ENCODE measurements around the gene IRGQ.

The IRGQ gene

DNA sequence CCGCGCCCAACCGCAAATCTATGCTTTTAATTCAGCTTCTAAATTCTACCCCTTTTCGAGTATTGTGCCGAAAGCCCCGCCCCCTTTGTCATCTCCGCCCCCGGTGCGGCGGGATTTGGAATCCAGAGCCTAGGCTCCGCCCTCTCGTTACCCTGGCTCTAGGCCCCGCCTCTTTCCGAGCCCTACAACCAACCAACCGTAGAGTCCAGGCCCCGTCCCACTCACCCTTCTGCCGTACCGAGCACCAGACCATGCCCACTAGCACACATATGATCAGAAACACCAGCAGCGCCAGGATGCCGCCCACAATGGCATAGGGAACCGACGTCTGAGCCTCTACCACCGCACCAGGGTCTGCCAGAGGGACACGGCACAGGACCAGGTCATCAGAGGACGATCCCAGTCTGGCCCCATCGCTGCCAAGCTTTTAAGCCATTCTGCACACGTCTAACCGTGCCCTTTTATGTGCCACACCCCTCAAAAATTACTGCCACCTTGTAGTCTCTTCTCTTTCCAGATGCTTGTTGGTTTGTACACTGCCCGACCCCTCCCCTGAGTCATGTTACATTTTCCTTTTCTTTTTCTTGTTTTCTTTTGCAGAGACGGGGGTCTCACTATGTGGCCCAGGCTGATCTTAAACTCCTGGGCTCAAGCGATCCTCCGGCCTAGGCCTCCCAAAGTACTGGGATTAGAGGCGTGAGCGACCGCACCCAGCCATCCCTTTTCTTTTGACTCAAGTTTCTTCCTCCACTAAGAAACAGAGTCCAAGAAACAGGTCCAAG, 28.1 kb upstream of the IRGQ start:
- no peak overlapping the region for H3K27ac ChIP-seq
- no peak for TF ChIP-seq ZFX (IDR thresholded peaks at IDR 0.05)
- TF ChIP-seq, protein P1, sequence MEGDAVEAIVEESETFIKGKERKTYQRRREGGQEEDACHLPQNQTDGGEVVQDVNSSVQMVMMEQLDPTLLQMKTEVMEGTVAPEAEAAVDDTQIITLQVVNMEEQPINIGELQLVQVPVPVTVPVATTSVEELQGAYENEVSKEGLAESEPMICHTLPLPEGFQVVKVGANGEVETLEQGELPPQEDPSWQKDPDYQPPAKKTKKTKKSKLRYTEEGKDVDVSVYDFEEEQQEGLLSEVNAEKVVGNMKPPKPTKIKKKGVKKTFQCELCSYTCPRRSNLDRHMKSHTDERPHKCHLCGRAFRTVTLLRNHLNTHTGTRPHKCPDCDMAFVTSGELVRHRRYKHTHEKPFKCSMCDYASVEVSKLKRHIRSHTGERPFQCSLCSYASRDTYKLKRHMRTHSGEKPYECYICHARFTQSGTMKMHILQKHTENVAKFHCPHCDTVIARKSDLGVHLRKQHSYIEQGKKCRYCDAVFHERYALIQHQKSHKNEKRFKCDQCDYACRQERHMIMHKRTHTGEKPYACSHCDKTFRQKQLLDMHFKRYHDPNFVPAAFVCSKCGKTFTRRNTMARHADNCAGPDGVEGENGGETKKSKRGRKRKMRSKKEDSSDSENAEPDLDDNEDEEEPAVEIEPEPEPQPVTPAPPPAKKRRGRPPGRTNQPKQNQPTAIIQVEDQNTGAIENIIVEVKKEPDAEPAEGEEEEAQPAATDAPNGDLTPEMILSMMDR (conservative IDR thresholded peaks at IDR 0.05): no peak

DNA sequence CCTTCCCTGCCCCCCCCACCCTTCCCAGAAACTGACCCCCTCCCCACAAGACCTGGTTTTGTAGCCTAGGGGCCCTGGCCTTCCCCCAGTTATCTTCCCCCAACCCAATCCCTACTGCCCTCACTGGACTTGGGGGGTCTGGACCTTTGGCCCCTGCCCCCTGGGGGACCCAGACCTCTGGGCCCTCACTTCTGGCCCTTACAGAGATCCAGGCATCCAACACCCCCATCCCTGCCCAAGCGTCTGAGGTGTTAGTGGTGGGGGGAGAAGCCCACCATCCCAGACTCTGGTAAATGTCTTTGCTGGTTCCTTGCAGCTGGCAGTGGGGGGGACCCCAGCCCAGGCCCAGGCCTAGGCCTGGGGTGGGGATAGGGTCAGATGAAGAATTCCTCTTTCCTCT, 27.0 kb upstream of the IRGQ start:
- no peak for TF ChIP-seq ZFX (IDR thresholded peaks at IDR 0.05)
- TF ChIP-seq, protein P1 (conservative IDR thresholded peaks at IDR 0.05): no peak
- no peak overlapping the region for H3K27ac ChIP-seq

DNA sequence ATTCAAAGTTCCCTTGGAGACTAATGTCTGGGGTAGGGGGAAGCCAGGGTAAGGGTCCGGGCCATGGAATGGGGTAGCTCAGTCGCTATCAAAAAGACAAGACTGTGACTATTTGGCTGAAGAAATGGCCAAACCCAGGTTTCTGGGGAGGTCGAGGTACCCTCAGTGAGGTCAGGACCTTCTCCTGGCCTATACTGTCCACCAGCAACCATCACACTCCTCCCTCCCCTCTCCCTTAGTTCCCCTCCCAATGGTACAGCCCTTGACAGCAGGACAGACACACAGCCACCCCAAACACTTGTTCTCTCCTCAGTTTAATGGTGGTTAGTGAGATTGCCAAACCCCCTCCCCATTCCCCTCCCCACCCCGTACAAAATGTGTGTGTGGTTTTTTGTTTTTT, 26.1 kb upstream of the IRGQ start:
- no peak for TF ChIP-seq ZFX (IDR thresholded peaks at IDR 0.05)
- TF ChIP-seq, protein P1 (conservative IDR thresholded peaks at IDR 0.05): no peak
- H3K27ac ChIP-seq: no peak overlapping the region

DNA sequence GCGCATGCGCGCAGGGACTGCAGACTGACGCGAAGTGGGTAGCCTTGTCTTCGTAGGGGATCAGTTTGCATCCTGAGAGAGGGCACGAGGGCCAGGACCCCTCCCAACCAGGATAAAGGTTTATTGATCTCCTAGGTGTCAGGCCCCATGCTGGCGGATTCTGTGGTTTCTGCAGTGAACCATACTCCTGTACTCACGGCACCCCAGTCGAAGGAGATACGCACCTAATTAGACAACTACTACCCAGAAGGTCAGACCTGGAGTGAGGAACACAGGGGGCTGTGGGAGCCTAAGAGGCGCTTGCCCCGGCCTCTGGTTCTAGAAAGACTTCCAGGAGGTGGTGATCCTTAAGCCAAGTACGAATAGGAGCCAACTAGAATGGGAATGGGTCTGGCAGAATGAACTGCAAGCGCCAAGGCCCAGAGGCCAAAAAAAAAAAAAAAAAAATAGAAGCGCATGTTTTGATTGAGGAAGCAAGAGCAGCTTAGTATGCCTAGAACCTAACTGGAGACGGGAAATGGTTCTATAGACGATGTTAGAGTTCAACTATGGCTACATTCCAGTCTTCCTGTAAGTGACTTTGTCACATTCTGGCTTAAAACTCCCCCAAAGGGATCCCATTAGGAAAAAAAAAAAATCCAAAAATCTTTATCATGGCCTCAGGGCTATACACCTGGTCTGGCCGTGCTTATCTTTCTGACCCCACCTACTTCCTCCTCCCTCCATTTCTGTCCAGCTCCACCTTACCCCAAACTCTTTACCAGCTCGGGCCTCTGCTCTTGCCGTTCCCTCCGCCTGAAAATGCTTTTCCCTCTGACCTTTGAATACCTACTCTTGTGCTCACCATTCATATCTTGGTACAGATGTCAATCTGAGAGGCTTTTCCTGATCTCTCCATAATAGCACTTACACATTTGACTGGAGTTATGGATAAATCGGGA, 24.4 kb upstream of the IRGQ start:
- peak overlapping the region; percentile 97 for H3K27ac ChIP-seq
- no peak for TF ChIP-seq ZFX (IDR thresholded peaks at IDR 0.05)

DNA sequence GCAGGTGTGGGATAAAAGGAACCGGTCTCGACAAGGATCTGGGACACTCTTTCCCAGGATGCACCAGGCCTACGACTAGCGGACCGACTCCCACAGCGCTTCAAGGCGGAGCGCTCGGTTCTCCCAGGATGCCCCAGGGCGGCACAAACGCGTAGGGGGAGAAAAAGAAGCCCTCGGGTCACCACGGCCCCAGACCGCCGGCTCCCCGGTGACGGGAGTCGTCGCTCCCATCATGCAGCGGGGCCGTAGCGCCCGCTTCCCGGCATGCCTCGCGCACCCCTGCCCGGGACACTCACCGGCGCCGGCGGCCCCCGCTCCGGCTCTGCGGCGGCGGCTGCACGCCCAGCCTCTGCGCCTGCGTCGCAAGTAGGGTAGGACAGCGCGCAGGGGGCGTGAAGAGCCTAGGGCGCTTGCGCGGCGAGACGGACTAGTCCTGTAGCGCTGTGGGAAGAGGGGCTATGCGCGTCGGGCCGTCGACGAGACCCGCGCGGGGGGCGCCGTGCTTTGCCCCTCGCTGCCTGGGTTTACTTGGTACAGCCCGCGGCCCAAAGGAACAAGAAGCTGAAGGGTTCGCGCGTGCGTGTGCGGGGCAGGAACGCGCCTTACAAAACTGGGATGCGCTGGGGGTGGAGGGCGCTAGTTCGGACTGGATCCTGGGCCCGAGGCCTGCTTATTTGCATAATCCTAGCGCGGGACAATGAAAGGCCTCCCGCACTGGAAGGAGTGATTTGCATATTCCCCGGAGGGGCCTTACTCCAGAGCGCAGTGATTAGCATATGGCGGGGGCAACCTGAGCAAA, 23.5 kb upstream of the IRGQ start, which contains the start of gene ZNF428:
ZNF428 (minus strand) TSS at position 368 of the 799 bp plus-strand sequence. CDS start 5,325 bp downstream, outside the sequence.
- peak within 1 kb of the TSS; percentile 97 for H3K27ac ChIP-seq
- peak; percentile 46; the same call in 1 of the 2 replicates for TF ChIP-seq ZFX (IDR thresholded peaks at IDR 0.05)
- TF ChIP-seq, protein P1 (conservative IDR thresholded peaks at IDR 0.05): no peak

DNA sequence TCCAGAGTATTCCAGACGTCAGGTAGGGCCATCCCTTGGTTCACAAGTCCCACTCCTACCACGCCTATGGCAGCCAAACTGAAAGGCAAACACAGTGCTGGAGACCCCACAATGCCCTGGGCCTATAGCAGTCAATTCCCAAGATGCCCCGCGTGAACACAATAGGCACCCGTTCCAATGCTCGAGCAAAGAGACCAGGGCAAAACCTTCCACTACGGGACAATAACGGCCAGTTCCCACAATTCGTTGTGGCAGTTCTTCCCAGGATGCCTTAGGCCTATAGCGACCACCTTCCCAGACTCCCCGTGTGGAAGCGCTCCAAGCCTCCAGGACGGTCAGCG, 23.0 kb upstream of the IRGQ start:
- H3K27ac ChIP-seq: peak overlapping the region; percentile 97
- TF ChIP-seq, protein P1 (conservative IDR thresholded peaks at IDR 0.05): no peak
- TF ChIP-seq ZFX (IDR thresholded peaks at IDR 0.05): no peak

DNA sequence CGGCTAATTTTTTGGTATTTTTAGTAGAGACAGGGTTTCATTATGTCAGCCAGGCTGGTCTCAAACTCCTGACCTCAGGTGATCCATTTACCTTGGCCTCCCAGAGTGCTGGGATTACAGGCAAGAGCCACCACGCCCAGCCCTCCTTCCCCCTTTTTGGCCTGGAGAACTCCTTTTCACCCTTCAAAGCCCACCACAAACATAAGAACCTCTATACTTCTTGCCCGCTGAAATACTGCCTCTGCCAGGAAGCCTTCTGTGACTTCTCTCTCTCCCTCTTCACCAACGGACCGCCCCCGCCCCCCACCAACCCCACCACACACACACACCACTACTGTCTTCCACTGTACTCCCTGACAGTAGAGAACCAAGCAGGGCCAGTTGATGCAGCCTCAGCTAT, 21.0 kb upstream of the IRGQ start:
- no peak for TF ChIP-seq ZFX (IDR thresholded peaks at IDR 0.05)
- TF ChIP-seq, protein P1 (conservative IDR thresholded peaks at IDR 0.05): no peak
- no peak overlapping the region for H3K27ac ChIP-seq
